ENCODE measurements around the gene SFTPA1.

DNA sequence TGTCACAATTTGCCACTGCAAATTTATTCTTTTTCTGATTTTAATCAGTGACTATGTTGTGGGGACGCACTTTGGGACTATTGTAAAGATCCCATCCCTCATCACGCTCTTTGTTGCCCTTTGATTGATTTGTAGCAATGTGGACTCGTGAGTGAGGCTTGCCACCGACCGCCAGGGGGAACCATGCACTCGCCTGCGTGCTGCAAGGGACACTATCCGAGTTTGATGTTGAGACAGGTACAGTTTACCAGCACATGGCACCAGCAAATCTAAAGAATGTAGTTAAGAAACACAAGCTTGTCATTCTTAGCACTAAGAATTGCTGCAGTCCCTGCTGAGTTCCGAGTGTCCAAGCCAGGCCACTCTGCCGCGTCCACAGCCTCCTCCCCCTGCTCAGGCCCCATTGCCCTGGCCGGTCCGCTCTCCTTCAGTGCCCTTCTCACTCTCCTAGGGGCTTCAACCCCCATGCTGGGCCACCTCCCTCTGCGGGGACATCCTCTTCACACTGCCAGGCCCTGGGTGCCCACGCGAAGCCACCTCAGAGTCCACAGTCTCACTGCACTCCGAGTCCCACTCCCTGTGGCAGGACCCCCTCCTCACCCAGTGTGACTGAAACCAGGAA is 48.5 kb upstream of the SFTPA1 start:
- TF ChIP-seq, protein P1, sequence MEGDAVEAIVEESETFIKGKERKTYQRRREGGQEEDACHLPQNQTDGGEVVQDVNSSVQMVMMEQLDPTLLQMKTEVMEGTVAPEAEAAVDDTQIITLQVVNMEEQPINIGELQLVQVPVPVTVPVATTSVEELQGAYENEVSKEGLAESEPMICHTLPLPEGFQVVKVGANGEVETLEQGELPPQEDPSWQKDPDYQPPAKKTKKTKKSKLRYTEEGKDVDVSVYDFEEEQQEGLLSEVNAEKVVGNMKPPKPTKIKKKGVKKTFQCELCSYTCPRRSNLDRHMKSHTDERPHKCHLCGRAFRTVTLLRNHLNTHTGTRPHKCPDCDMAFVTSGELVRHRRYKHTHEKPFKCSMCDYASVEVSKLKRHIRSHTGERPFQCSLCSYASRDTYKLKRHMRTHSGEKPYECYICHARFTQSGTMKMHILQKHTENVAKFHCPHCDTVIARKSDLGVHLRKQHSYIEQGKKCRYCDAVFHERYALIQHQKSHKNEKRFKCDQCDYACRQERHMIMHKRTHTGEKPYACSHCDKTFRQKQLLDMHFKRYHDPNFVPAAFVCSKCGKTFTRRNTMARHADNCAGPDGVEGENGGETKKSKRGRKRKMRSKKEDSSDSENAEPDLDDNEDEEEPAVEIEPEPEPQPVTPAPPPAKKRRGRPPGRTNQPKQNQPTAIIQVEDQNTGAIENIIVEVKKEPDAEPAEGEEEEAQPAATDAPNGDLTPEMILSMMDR (conservative IDR thresholded peaks at IDR 0.05; ENCODE audit: low read depth, low read length): peak; percentile 95
- TF ChIP-seq EZH2 (IDR thresholded peaks at IDR 0.05; ENCODE audit: borderline replicate concordance, low read depth, low read length, poor library complexity, severe bottlenecking): no peak
